ENCODE results near the gene TXNDC5. TPM values are rescaled to one million over a fixed set of nuclear protein-coding genes. Genes with fewer than 3 reads are reported as not detected.
A peak's percentile ranks its signal among the peaks of the same experiment; 100 is the strongest.

The TXNDC5 gene
- total and polyA plus RNA-seq, 2 experiments from 2014 or later, result 237 to 498 TPM

GRCh38 chr6:7956257-7956656 is 45.7 kb upstream of the TXNDC5 start:
- Histone ChIP-seq H3K4me1 (ENCODE audit: insufficient read depth) (no peaks in the 10 kb centered on the region), H3K4me3 (no peak overlapping the region), H4K20me1 (ENCODE audit: insufficient read depth) (no peaks in the 10 kb centered on the region), H3K9ac (no peak overlapping the region), H3K79me2 (ENCODE audit: insufficient read depth) (no peaks in the 10 kb centered on the region), H3K4me2 (ENCODE audit: unreplicated experiment) (no peak overlapping the region), H3K9me3 (ENCODE audit: low read depth) (no peaks in the 10 kb centered on the region), H2AFZ (no peak overlapping the region), H3K27me3 (replicated peaks; ENCODE audit: insufficient read depth) (no peaks in the 10 kb centered on the region), H3K27ac (no peak overlapping the region), H3K9me2 (ENCODE audit: insufficient read depth) (no peaks in the 10 kb centered on the region; the same call in 1 of the 2 replicates), H3K36me3 (ENCODE audit: low read depth) (no peaks in the 10 kb centered on the region), H3F3A (ENCODE audit: insufficient read depth) (no peaks in the 10 kb centered on the region)
- DNase-seq, result no peak
- 47 to 56% methylated on average over 1 of the region's 1 CpG for WGBS, 2 experiments (ENCODE audit: low coverage in 1 of 2, low lambda C conversion rate in 2 of 2, missing lambda C conversion rate in 2 of 2)
- TF ChIP-seq EZH2phosphoT487 (IDR thresholded peaks at IDR 0.05; ENCODE audit: insufficient read depth, low read depth) (no peak), EZH2 (IDR thresholded peaks at IDR 0.05; ENCODE audit: insufficient read depth, poor library complexity, severe bottlenecking) (no peak)
- in situ Hi-C loops (cut with MboI), result no loop called here

GRCh38 chr6:7954477-7955200 is 44.1 kb upstream of the TXNDC5 start:
- Histone ChIP-seq H3K4me1 (ENCODE audit: insufficient read depth) (no peaks in the 10 kb centered on the region), H3F3A (ENCODE audit: insufficient read depth) (no peaks in the 10 kb centered on the region)

GRCh38 chr6:7953753-7954152 is 43.2 kb upstream of the TXNDC5 start:
- TF ChIP-seq EZH2 (IDR thresholded peaks at IDR 0.05; ENCODE audit: insufficient read depth, poor library complexity, severe bottlenecking), result no peak
- no peak for TF ChIP-seq EZH2phosphoT487 (IDR thresholded peaks at IDR 0.05; ENCODE audit: insufficient read depth, low read depth)
- Histone ChIP-seq H3K27me3 (replicated peaks; ENCODE audit: insufficient read depth) (0 out of 2 replicates have a peak, but pooled peaks cover 3% of the 10 kb centered on the region), H2AFZ (no peak overlapping the region), H3K9ac (no peak overlapping the region), H4K20me1 (ENCODE audit: insufficient read depth) (no peaks in the 10 kb centered on the region), H3K36me3 (ENCODE audit: low read depth) (no peaks in the 10 kb centered on the region), H3K27ac (no peak overlapping the region), H3K9me2 (ENCODE audit: insufficient read depth) (no peaks in the 10 kb centered on the region; the same call in 1 of the 2 replicates), H3K4me3 (no peak overlapping the region), H3F3A (ENCODE audit: insufficient read depth) (no peaks in the 10 kb centered on the region), H3K4me2 (ENCODE audit: unreplicated experiment) (no peak overlapping the region), H3K4me1 (ENCODE audit: insufficient read depth) (no peaks in the 10 kb centered on the region), H3K79me2 (ENCODE audit: insufficient read depth) (no peaks in the 10 kb centered on the region), H3K9me3 (ENCODE audit: low read depth) (no peaks in the 10 kb centered on the region)
- no peak for DNase-seq
- in situ Hi-C loops (cut with MboI), result no loop called here
- WGBS, 2 experiments (ENCODE audit: low coverage in 1 of 2, low lambda C conversion rate in 2 of 2, missing lambda C conversion rate in 2 of 2), result 77 to 78% methylated on average over 1 of the region's 1 CpG

More at GRCh38 chr6:7954477-7955200, 44.1 kb upstream of the TXNDC5 start:
- TF ChIP-seq EZH2phosphoT487 (IDR thresholded peaks at IDR 0.05; ENCODE audit: insufficient read depth, low read depth) (no peak), EZH2 (IDR thresholded peaks at IDR 0.05; ENCODE audit: insufficient read depth, poor library complexity, severe bottlenecking) (no peak)
- 93 to 95% methylated on average over 4 of the region's 4 CpGs for WGBS, 2 experiments (ENCODE audit: low coverage in 1 of 2, low lambda C conversion rate in 2 of 2, missing lambda C conversion rate in 2 of 2)
- H3K4me2 ChIP-seq (ENCODE audit: unreplicated experiment), result no peak overlapping the region
- no peak overlapping the region for H2AFZ ChIP-seq
- H3K9ac ChIP-seq, result no peak overlapping the region
- H3K4me3 ChIP-seq, result no peak overlapping the region
- no peaks in the 10 kb centered on the region for H3K9me3 ChIP-seq (ENCODE audit: low read depth)
- no peaks in the 10 kb centered on the region for H3K79me2 ChIP-seq (ENCODE audit: insufficient read depth)
- 0 out of 2 replicates have a peak, but pooled peaks cover 3% of the 10 kb centered on the region for H3K27me3 ChIP-seq (replicated peaks; ENCODE audit: insufficient read depth)
- H3K9me2 ChIP-seq (ENCODE audit: insufficient read depth), result no peaks in the 10 kb centered on the region; the same call in 1 of the 2 replicates
- H3K27ac ChIP-seq, result no peak overlapping the region
- in situ Hi-C loops (cut with MboI), result no loop called here
- no peaks in the 10 kb centered on the region for H4K20me1 ChIP-seq (ENCODE audit: insufficient read depth)
- DNase-seq, result no peak
- H3K36me3 ChIP-seq (ENCODE audit: low read depth), result no peaks in the 10 kb centered on the region

GRCh38 chr6:7939864-7940228 is 29.3 kb upstream of the TXNDC5 start:
- H3K9me3 ChIP-seq (ENCODE audit: low read depth), result no peaks in the 10 kb centered on the region
- peak; percentile 44 for DNase-seq
- H3K9ac ChIP-seq, result no peak overlapping the region
- H3F3A ChIP-seq (ENCODE audit: insufficient read depth), result no peaks in the 10 kb centered on the region; the same call in 1 of the 2 replicates
- no peak for TF ChIP-seq EZH2phosphoT487 (IDR thresholded peaks at IDR 0.05; ENCODE audit: insufficient read depth, low read depth)
- no peak for TF ChIP-seq EZH2 (IDR thresholded peaks at IDR 0.05; ENCODE audit: insufficient read depth, poor library complexity, severe bottlenecking)
- no peaks in the 10 kb centered on the region for H3K27me3 ChIP-seq (replicated peaks; ENCODE audit: insufficient read depth)
- 38 to 49% methylated on average over 5 of the region's 5 CpGs for WGBS, 2 experiments (ENCODE audit: low coverage in 1 of 2, low lambda C conversion rate in 2 of 2, missing lambda C conversion rate in 2 of 2)
- no peaks in the 10 kb centered on the region for H3K9me2 ChIP-seq (ENCODE audit: insufficient read depth)
- no peak overlapping the region for H3K4me2 ChIP-seq (ENCODE audit: unreplicated experiment)
- no peaks in the 10 kb centered on the region for H3K4me1 ChIP-seq (ENCODE audit: insufficient read depth)
- no peaks in the 10 kb centered on the region for H3K36me3 ChIP-seq (ENCODE audit: low read depth)
- H4K20me1 ChIP-seq (ENCODE audit: insufficient read depth), result no peaks in the 10 kb centered on the region
- H3K4me3 ChIP-seq, result no peak overlapping the region
- H2AFZ ChIP-seq, result peak overlapping the region; percentile 32; the same call in 1 of the 2 replicates
- in situ Hi-C loops (cut with MboI), result no loop called here
- no peaks in the 10 kb centered on the region for H3K79me2 ChIP-seq (ENCODE audit: insufficient read depth)
- no peak overlapping the region for H3K27ac ChIP-seq

Measured in GM23248 (cell line).